HG03139 (cell line): Measurements from ENCODE around the gene KIF26B.
"Not testable (repeated sequence)": the region's sequence is repeated elsewhere in the genome, so short reads cannot be mapped to it uniquely, and the experiment has no call there.

Source experiments
- ATAC-seq: cut with Tn5 transposase; IDR thresholded peaks from one replicate; pipeline ENCODE4 v1.9.1; 2021; ENCODE audit not compliant: unreplicated experiment

KIF26B gene

DNA sequence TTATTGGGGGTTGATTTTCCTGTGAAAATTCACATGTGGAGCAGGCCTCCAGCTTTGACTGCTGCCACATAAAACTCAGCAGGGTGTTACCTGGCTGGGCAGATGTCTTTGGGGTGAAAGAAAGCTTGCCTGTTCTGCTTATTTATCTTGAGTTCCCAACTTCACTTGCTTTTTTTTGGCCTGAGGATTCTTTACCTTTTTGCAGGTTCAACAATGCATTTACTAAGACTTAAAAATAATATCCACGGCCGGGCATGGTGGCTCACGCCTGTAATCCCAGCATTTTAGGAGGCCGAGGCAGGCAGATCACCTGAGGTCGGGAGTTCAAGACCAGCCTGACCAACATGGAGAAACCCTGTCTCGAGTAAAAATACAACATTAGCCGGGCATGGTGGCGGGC is 509.1 kb downstream of the KIF26B start:
- ATAC-seq: no peak

DNA sequence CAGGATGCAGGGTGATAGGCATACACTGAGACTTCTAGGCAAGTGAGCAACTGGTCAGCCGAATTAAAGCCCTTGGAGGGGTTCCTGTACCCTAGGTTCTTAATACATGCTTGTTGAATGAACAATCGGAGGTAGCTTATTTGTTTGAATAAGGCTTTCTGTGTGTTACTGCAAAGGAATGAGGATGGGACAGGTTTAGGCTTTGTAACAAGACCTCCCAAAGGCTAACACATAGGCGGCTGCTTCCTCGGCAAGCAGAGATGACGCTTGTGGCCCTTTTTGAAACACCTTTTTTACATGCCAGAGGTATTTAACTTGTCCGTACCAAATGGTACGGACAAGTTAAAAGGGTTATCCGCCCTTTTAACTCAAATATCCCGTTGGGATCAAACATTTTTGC is 511.6 kb downstream of the KIF26B start:
- no peak for ATAC-seq

DNA sequence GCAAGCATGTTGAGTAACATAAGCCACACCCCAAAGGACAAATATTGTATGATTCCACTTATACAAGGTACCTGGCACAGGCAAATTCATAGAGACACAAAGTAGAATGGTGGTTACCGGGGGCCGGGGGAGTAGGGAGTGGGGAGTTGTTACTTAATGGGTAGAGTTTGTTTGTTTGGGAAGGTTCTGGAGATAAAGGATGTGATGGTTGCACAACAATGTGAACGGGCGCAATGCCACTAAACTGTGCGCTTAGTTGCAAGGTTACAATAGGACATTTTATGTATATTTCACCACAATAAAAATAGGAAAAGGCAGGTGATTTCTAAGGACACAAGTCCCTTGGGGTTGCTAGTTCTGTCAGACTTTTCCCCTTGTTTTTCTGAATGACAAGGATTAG is 516.6 kb downstream of the KIF26B start:
- no peak for ATAC-seq

DNA sequence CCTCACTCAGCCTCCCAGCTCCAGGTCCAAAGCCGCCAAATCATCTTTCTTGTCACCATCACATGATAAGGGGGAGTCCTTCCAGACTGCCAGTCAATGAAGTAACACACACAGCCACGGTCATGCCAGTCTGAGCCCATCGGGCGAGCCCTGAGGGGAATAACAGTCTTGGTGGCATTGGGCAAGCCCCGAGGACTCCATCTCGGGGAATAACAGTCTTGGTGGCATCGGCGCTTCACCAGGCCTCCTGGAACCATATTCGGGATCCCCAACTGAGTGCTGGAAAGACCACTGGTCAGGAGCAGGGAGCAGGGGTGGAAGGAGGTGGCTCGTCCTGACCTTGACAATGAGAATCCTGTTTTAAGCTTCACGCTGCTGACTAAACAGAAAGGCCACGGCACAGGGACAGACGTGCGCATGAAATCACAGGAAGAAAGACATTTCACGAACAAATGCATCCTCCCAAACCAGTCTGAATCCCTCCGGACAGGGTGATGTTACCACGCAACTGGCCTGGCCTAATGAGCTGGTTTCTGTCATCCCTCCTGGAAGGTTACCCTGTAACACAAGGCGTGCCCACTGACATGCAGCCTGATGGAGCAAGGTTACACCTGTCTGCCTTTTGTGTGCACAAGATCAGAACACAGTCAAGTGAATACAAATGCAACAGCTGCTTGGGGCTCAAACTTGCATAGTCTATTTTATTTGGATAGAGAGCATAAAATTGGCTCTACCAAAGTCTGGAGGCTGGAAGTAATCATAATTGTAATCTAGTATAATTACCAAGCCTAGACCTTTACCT is 517.4 kb downstream of the KIF26B start:
- ATAC-seq: no peak

DNA sequence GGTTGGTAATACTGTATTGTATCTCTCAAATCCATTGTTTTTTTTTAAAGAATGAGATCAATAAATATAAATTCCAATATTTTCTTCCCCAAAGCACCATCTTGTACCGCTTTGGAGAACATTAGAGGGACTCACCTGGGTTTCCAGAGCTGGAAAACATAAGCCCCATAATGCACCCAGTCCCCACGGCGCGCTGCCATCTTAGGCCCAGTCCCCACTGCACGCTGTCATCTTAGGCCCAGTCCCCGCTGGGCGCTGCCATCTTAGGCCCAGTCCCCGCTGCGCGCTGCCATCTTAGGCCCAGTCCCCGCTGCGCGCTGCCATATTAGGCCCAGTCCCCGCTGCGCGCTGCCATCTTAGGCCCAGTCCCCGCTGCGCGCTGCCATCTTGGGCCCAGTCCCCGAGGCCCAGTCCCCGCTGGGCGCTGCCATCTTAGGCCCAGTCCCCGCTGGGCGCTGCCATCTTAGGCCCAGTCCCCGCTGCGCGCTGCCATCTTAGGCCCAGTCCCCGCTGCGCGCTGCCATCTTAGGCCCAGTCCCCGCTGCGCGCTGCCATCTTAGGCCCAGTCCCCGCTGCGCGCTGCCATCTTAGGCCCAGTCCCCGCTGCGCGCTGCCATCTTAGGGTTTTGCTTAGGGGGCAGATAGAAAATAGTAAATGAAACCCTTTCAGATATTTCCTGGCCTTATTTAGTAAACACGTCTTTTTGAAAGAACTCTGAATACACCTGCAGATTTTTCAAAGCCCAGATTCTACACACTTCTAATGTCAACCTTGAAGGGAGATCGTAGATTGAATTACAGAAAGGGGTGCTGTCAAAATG is 518.3 kb downstream of the KIF26B start:
- not testable (repeated sequence) for ATAC-seq

DNA sequence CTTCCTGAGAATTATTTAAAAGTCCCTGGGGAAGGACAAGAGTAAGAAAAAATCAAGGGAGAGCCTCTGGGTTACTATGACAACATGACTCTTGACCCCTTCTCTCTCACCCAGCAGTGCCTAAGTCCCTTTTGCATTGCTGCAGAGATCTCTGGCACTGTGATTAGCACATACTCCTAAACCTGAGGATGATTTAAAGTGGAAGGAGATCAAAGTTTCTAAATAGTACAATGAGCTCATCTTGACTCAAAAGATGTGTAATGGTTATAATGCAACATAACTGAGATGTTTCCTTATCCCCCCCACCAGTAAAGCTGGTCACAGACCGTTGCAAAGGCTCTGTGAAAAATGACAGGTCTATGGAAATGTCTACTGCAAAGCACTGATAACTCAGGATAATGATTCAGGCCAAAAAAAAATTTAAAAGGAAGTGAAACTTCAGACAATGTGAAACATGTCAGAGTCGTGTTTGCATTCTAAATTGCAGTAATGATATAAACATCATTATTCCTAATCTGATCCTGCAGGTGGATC is 519.2 kb downstream of the KIF26B start:
- ATAC-seq: peak; percentile 56

DNA sequence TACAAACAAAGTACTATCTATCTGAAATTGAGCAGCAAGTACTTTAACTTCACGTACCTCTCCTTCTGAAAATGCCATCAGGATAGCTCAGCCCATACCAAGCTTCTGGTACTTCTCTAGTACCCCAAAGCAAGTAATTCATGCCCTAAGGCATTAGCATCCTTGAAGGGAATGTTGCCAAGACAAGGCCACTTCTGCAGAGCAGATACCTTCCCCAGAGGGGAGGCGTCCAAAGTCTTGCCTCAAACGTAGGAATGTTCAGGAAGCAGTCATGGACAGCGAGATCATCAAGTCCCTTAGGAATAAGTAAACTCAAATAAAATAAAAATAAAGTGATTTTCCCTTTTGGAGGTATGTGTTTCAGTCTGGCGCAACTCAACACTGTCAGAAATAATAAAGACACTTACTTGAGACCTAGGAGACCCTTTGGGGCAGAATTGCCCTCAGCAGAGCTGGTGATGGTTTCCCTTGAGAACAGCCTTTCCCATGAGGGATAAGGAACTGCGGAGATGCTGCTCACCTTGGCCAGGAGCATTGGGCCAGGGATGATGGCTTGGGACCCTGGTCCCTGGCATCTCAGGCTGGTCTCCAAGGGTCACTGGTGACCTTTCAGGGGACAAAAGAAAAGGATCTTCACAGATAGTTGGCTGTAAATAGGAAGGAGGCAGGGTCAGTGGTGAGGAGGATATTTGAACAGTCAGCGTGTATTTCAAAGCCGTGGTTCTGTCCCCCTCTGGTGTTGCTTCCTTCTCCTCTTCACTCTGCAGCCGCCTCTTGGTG is 522.9 kb downstream of the KIF26B start:
- ATAC-seq: no peak

DNA sequence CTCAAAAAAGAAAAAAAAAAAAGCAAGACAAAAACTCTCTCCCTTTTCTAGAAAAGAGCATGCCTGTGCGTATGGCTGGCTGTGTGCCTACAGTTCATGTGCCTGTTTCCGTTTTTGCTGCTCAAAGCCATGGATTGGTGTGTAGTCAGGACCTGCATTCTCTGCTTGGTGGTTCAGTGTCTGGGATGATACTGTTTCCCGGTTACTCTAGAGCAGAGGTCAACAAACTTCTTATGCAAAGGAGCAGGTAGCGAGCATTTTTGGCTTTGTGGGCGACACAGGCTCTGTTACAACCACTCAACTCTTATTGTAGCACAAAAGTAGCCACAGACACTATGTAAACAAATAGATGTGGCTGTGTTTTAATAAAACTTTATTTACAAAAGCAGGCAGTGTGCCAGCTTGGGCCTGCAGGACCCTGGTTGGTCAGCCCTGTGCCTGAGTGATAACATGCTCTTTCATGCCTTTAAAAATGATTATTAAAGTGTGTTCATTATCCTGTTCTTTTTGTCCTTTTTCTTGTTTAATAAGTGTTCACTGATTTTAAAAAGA is 524.2 kb downstream of the KIF26B start:
- ATAC-seq: no peak

DNA sequence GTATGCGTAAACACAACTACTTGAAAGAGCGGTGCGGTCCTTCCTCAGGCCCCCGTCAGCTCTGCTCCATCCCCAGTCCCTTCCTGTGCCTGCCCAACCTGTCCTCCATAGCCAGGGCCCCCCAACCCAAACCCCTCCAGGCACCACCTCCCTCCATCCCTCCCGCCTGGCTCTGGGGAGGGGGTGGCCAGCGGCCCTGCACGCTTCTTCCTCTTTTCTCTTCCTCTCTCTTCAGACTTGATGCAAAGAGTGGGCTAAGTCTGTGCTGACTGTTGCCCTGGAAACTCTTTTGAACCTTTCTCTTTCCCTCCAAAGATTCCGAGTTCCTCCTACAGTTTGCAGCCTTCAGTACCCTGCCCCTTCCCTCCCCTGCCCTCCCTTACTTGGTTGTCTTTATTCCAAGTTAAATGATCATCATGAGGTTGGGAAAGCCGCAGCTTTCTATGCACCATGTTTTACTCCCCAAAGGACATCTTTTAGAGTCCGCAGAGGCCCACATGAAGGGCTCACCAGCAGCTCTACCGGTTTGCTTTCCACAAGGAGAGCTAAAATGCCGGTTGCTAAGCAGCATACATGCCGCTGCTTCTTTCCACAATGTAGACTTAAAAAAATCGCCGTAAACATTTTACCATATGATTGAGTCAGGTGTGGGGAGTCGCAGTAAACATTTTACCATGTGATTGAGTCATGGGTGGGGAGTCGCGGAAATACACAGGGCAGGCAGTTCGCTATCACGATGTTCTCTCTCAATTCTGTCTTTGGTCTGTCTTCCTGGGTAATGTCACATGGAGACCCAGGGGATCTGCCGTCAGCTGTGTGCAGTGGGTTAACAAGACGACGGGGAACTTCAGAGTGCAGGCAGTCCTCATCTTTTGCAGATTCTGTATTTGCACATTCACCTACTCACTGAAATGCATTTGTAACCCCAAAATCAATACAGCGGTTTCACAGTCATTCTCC is 525.3 kb downstream of the KIF26B start:
- ATAC-seq: no peak

DNA sequence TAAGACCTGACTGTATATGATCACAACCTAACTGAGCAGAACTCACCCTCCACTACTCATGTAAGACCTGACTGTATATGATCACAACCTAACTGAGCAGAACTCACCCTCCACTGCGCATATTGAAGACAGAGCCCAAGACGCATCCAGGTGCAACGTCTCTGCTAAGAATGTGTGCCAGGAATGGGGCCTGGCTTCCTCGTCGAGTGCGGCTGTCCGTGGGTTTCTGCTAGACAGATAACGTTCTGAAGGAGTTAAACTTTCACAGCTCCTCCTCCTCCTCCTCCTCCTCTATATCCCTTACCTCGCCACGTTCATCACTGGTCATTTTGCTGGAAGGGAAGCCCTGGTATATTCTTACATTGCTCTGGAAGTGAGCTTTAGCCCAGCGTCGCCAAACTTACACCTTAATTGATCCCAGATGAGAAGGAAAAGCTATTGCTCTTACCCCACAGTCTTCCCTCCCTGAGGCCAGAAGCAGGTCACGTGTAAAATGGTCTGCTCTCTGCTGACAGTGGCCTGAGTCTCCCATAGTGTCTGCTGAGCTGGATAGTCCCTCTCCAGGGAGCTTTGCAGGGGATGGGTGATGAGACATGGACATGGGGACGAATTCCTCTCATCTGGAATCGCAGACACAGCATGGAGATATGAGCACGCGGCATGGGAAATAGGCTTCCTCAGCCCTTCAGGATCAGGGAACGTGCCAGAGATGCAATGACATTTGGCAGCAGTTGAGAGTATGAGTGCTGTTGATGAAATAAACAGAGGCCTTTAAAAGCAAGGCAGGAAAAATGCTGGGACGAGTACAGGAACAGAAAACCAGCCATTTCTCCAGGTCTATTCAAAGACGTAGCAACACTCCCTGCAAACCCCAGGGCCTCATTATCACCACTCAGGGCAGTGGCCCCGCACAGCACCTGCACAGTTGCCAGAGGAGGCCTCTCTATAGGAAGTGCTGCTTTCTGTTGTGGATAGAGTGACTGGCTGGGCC is 528.1 kb downstream of the KIF26B start:
- ATAC-seq: no peak

DNA sequence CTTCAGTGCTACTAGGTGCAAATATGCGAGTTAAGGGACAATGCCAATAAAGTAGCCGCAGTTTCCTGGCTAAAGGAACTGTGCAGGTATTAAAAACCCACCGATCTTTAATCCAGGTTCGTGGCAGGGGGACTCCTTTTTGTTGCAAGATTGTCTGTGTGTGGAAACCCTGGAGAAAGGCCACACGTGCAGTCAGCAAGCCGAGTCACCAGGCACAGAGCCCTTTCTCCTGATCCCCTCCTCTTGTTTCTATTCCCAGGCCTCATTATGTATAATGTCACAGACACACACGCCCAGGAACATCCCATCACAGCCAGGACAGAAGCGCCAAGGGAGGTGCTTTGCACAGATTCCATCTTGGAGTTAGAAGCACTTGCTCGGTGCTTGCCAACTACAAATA is 528.9 kb downstream of the KIF26B start:
- ATAC-seq: no peak

DNA sequence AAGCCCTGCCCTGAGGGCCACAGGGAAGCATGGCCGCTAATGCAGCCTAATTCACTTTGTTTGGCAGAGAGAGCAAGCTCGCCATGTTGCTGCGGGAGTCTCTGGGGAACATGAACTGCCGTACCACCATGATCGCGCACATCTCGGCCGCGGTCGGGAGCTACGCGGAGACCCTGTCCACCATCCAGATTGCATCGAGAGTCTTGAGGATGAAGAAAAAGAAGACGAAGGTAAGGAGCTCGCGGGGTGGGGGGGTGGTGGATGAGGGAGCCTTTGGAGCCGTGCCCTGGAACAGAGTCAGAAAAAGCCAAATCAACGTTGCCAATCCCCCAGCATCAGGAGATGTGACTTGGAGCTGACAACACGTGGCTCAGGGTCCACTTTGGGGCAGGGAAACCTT is 529.4 kb downstream of the KIF26B start:
- no peak for ATAC-seq

DNA sequence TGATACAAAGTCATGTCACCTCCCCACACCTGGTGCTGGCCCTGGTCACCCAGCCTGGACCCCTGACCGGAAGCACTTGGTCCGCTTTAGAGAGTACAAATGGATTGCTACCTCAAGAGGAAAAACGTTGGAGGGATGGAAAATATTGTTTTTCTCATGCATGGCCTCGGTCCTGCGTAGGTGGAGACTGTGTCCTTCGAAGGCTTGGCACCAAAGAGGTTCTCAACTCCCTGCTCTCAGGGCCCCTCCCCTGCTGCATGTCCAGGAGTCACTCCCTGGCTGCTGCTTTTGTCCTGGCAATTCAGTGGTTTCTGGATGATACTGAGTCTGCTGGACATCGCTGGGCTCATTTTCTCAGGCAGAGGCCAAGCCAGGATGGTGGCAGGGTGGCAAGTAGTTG is 529.8 kb downstream of the KIF26B start:
- ATAC-seq: no peak

DNA sequence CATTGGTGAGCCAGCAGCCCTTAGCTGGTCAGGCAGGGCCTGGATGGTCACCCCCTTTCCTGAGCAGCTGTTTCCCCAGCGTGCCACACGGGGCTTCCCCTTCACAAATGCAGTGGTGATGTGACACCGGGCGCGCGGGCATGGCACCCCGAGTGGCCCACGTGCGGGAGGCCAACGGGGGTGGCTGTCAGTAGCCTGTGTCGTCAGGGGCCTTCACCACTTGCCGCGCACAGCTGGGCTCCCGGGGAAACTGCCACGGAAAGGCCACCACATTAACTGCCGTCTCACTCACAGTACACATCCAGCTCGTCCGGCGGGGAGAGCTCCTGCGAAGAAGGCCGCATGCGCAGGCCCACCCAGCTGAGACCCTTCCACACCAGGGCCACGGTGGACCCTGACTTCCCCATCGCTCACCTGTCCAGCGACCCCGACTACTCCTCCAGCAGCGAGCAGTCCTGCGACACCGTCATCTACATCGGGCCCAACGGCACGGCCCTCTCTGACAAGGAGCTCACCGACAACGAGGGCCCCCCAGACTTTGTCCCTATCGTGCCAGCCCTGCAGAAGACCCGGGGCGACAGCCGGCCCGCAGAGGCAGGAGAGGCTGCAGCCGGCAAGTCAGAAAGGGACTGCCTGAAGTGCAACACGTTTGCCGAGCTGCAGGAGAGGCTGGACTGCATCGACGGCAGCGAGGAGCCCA is 530.5 kb downstream of the KIF26B start:
- no peak for ATAC-seq

DNA sequence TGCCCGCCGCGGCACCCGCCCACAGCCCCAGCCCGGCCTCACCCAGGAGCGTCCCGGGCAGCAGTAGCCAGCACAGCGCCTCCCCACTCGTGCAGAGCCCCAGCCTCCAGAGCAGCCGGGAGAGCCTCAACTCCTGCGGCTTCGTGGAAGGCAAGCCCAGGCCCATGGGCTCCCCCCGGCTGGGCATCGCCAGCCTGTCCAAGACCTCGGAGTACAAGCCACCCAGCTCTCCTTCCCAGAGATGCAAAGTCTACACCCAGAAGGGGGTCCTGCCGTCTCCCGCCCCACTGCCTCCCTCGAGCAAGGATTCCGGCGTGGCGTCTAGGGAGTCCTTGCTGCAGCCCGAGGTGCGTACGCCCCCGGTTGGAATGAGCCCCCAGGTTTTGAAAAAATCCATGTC is 531.2 kb downstream of the KIF26B start:
- ATAC-seq: no peak

DNA sequence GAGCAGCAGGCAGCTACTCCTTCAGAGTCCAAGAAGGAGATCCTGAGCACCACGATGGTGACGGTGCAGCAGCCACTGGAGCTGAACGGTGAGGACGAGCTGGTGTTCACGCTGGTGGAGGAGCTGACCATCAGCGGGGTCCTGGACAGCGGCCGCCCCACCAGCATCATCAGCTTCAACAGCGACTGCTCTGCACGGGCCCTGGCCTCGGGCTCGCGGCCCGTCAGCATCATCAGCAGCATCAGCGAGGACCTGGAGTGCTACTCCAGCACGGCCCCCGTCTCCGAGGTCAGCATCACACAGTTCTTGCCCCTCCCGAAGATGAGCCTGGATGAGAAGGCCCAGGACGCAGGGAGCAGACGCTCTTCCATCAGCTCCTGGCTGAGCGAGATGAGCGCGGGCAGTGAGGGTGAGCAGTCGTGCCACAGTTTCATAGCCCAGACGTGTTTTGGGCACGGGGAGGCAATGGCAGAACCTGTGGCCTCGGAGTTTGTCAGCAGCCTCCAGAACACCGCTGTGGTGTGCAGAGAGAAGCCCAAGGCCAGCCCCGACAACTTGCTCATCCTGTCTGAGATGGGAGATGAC is 531.8 kb downstream of the KIF26B start:
- ATAC-seq: no peak

DNA sequence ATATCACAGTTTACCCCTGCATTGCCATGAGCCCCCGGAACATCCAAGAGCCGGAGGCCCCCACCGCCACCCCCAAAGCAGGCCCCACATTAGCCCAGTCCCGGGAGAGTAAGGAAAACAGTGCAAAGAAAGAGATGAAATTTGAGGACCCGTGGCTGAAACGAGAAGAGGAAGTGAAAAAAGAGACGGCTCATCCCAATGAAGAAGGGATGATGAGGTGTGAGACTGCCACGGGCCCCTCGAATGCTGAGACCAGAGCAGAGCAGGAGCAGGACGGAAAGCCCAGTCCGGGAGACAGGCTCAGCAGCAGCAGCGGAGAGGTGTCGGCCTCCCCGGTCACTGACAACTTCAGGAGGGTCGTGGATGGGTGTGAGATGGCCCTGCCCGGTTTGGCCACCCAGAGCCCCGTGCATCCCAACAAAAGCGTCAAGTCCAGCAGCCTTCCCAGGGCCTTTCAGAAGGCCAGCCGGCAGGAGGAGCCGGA is 532.4 kb downstream of the KIF26B start:
- no peak for ATAC-seq
